GM21360 (cell line): ENCODE results near the gene GRIA3.
"Not testable (repeated sequence)": the region's sequence is repeated elsewhere in the genome, so short reads cannot be mapped to it uniquely, and the experiment has no call there.

Experiments used
- ATAC-seq: cut with Tn5 transposase; IDR thresholded peaks from one replicate; pipeline ENCODE4 v1.9.1; 2021; ENCODE audit warnings: mild to moderate bottlenecking, moderate library complexity; ENCODE audit not compliant: unreplicated experiment

GRIA3 gene

DNA sequence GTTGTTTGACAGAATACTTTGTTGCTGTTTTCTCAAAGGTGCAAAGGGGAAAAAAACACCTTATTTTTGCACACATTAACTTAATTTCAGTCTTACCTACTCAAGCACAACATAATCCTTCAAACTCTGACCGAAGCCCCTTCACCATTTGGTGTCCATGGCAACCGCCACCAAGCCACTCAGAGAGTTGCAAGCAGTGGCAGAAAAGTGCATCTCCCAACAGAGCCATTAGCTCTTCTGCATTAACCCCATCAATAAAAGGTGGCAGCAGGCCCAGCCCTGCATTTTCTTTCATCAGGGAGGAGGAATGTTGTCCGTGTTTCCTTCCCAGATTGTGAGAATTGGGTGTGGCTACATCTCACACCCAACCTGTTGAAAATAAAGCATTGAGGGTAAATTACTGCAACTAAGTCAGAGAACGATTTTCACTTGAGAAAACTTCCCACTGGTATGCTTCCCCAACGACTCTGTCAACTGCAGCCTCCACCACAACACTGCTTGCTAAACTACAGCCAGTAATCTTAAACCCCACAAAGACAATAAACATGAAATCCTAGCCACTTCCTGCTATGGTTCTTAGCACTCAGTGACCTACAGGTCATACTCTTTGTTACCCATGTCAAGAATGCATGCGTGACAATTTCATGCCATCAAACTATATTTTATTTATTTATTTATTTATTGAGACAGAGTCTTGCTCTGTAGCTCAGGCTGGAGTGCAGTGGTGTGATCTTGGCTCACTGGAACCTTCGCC, 154.0 kb downstream of the GRIA3 start:
- no peak for ATAC-seq

- ATAC-seq = peak; percentile 56
These were observed 155.3 kb downstream of the GRIA3 start for GRCh38 chrX:123339221-123339905.

DNA sequence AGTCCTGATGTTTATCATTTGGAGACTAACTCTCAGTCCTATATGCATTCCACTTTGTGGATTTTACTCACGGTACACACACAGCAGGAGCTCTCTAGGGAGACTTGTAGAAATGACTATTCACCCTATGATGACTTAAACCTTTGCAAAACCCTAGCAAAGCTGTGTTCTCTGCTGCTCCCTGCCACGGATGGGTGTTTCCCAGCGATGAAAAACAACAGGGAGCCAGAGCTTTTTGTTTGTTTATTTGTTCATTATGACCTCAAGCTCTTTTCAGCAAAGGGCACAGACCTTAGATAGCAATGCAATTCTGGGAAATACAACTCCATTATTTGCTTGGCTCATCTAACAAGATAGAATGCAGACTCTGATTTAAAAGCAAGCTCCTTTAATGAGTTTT, 156.6 kb downstream of the GRIA3 start:
- ATAC-seq = no peak

GRCh38 chrX:123348468-123348867, 164.4 kb downstream of the GRIA3 start:
- no peak for ATAC-seq

- no peak for ATAC-seq
These were observed 166.1 kb downstream of the GRIA3 start for GRCh38 chrX:123350226-123350625.

DNA sequence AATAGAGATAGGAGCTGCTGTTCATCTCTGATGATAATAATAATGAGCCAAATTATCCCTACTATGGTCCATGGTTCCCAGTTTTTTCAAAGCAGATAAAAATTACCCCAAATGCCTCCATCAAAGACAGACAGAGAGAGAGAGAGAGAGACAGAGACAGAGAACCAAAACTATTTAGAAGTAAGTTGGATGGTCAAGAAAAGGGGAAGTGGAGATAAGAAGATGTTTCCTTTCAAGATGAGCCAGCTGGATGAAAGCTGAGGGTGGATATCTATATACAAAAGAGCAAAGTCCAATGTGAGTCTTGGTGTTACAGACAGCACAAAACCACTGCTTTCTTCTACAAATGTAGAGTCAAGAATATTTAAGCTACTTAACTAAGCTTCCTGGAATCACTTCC, 173.9 kb downstream of the GRIA3 start:
- peak; percentile 95 for ATAC-seq

DNA sequence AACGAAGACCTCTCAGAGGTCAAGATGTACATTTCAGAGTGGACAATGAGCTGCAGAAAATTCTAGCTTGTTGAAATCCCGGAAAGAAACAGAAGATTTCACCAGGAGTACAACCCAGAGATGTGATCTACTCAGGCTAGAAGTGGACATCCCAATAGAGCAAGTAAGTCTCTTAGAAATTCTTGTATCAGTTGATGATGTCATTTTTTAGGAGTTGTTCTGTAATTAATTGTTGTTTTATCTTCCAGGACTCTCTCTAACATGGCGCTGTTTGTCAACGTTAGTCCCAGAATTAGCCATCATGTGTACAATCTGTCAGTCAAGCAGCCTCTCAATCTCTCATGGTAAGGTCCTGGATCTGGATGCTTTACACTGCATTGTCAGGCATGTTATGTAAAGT, 174.4 kb downstream of the GRIA3 start:
- ATAC-seq = no peak

- no peak for ATAC-seq
These were observed 177.3 kb downstream of the GRIA3 start for GRCh38 chrX:123361371-123361770.

DNA sequence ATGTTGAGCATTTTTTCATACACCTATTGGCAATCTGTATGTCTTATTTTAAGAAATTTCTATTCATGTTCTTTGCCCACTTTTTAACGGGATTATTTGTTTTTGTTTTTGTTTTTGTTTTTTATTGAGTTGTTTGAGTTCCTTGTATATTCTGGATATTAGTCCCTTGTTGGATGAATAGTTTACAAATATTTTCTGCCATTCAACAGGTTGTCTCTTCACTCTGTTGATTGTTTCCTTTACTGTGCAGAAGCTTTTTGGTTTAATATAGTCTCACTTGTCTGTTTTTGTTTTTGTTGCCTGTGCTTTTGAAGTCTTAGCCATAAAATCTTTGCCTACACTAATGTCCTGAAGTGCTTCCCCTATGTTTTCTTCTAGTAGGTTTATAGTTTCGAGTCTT, 202.1 kb downstream of the GRIA3 start:
- ATAC-seq = not testable (repeated sequence)

DNA sequence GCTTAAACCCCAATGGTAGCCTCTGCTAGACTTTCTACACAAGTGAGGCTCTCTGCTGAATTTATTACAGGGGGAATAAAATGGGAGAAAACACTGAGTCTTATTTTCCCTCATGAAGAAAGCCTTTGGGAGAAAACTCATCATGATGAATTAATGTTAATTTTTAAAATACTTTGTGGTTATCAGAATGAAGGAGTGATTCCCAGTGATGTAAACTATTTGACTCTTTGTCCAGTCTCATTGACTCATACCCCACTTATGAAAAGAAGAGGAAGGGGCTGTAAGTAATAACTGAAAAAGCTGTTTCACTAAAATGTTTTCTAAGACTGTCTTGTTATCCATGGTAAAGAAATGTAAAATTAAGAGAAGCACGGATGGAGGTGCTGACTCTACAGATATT, 208.8 kb downstream of the GRIA3 start:
- no peak for ATAC-seq

GRCh38 chrX:123399709-123400108, 215.6 kb downstream of the GRIA3 start:
- no peak for ATAC-seq

DNA sequence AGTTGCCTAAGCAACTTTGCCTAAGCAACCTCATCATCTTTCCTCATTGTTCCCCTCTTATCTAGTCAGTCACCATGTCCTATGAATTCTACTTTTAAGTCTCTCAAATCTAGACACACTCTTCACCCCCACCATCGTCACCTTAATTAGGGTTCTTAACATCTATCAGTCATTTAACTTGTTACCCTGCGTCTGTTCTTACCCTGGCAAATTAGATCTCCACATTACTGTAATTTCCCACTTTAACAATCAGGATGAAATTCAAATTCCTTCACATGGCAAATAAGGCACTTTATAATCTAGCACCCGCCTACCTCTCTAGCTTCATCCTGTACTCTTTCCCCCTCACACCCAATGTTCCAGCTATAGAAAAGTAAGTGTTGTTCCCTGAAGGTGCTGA, 221.2 kb downstream of the GRIA3 start:
- ATAC-seq = no peak

- peak; percentile 43 for ATAC-seq
These were observed 225.0 kb downstream of the GRIA3 start for GRCh38 chrX:123408821-123409737.

GRCh38 chrX:123422875-123423274, 238.8 kb downstream of the GRIA3 start:
- ATAC-seq = no peak

GRCh38 chrX:123424546-123424945, 240.5 kb downstream of the GRIA3 start:
- ATAC-seq = peak; percentile 87

- no peak for ATAC-seq
These were observed 241.4 kb downstream of the GRIA3 start for GRCh38 chrX:123425471-123425870.

GRCh38 chrX:123425904-123426303, 241.8 kb downstream of the GRIA3 start:
- no peak for ATAC-seq

DNA sequence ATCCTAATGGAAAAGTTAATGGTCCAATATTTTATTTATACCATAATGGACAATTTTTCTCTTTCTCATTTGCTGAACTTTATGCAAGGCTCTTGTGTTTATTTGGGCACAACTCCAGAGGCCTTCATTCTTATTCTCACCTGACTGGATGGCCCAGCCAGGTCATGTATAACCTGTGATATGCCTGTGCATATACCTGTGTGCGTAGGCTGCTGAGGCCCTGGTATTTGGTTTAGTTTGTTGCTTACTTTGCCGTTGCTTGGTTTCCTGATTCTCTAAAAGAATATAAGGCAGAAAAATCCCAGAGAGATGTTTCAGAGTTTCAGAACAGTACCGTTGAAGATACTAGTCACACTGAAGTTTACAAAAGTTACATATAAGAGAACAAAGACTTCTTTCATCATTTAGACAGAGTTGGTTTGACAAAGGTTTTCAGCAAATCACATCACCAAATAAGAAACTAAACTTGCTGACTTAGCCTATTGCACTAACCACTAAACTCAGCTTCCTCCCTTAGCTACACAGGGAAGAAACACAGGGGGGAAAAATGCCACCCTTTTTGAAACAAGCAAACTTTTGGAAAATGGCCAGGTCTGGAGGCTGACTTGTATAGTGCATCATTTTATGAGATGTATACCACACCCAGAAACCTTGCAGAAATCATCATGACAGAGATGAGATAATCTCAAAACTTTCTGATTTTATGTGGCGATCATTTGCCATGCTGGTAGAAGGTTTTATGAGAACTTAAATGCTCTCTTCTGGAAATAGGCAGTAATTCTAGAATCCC, 248.5 kb downstream of the GRIA3 start:
- no peak for ATAC-seq

GRCh38 chrX:123436512-123437136, 252.5 kb downstream of the GRIA3 start:
- ATAC-seq = no peak

GRCh38 chrX:123439926-123440325, 255.8 kb downstream of the GRIA3 start:
- not testable (repeated sequence) for ATAC-seq
